HepG2 (cell line): Measurements from ENCODE around the gene HTRA1. TPM values are rescaled to one million over a fixed set of nuclear protein-coding genes. Genes with fewer than 3 reads are reported as not detected.

Source experiments
- ATAC-seq: fragments of 200-7000 bp; cut with Tn5 transposase; 3 replicates; pipeline ENCODE4 v1.9.1; 2020; ENCODE audit warnings: mild to moderate bottlenecking, moderate library complexity
- BruUV-seq: library from RNA; stranded (reverse); fragments of 400-500 nt; replicated peaks from 2 replicates; lab custom pipeline; 2021; lab: Mats Ljungman, UMichigan
- CTCF ChIA-PET: fragments of 300-600 bp; formaldehyde crosslinking; extraction: SDS; loops from one replicate; lab custom pipeline; 2021; ENCODE audit warnings: low total read pairs, inconsistent platforms, low intra/inter-chr PET ratio; lab: Yijun Ruan, JAX
- POLR2A ChIA-PET: fragments of 350-600 bp; sonication (Branson Sonifier 250); formaldehyde crosslinking; loops from one replicate; lab custom pipeline; 2020; ENCODE audit warnings: antibody characterized with exemption, inconsistent platforms; lab: Yijun Ruan, JAX
- DNase-seq: peaks from one replicate; pipeline ENCODE4 v3.0.0-alpha.2; 2015; ENCODE audit warnings: low spot score
- FAIRE-seq: peaks from 3 replicates; lab custom pipeline; 2011; peaks lifted over from hg19 to GRCh38; lab: Jason Lieb, UNC
- H2AFZ ChIP-seq: one replicate; pipeline ENCODE4 v1.6.1; 2011; ENCODE audit warnings: low read length, inconsistent platforms
- H3K27ac ChIP-seq: fragments of 300-600 bp; 3 replicates; pipeline ENCODE4 v1.8.0; 2011; ENCODE audit warnings: mixed run types, mild to moderate bottlenecking, mixed read lengths, low read length, inconsistent platforms; ENCODE audit not compliant: insufficient read depth; ENCODE audit errors: extremely low read length
- H3K27me3 ChIP-seq, 2 experiments: fragments of 200-600 bp in 1 of 2; 2 replicates in 1 of 2; 3 replicates in 1 of 2; pipeline versions ENCODE4 v1.6.0 to v1.8.0; 2011; ENCODE audit warnings: low read length in 2 of 2, mild to moderate bottlenecking in 2 of 2, moderate library complexity in 2 of 2, inconsistent platforms in 1 of 2; ENCODE audit not compliant: insufficient read depth in 2 of 2, control insufficient read depth in 1 of 2
- H3K36me3 ChIP-seq, 2 experiments: fragments of 200-600 bp in 1 of 2; replicated peaks in 1 of 2; 2 replicates in 1 of 2; 3 replicates in 1 of 2; pipeline versions ENCODE4 v1.5.1 to v1.8.0; 2011; ENCODE audit warnings: low read length in 2 of 2, inconsistent platforms in 1 of 2; ENCODE audit not compliant: insufficient read depth in 2 of 2, control insufficient read depth in 1 of 2
- H3K4me1 ChIP-seq: 2 replicates; pipeline ENCODE4 v1.5.1; 2012; ENCODE audit warnings: low read length, inconsistent platforms; ENCODE audit not compliant: insufficient read depth
- H3K4me2 ChIP-seq: 2 replicates; pipeline ENCODE4 v1.6.0; 2011; ENCODE audit warnings: low read depth, low read length, inconsistent platforms
- H3K4me3 ChIP-seq, 3 experiments: fragments of 200-600 bp in 1 of 3; sonication (generic), shearing (Covaris generic) in 1 of 3; replicated peaks in 1 of 3; 2 replicates each; pipeline ENCODE4 v1.5.1; 2011 to 2016; ENCODE audit warnings: low read length in 3 of 3, inconsistent platforms in 2 of 3, low read depth in 2 of 3, mild to moderate bottlenecking in 2 of 3, control low read depth in 1 of 3, mixed read lengths in 1 of 3; ENCODE audit not compliant: insufficient read depth in 1 of 3
- H3K79me2 ChIP-seq: one replicate; pipeline ENCODE4 v1.6.1; 2011; ENCODE audit warnings: low read length, inconsistent platforms; ENCODE audit not compliant: insufficient read depth
- H3K9ac ChIP-seq: 2 replicates; pipeline ENCODE4 v1.6.0; 2011; ENCODE audit warnings: mild to moderate bottlenecking, low read depth, low read length, inconsistent platforms; ENCODE audit not compliant: insufficient read depth
- H3K9me3 ChIP-seq: 2 replicates; pipeline ENCODE4 v1.5.1; 2012; ENCODE audit warnings: mild to moderate bottlenecking, low read length
- H4K20me1 ChIP-seq: 2 replicates; pipeline ENCODE4 v1.6.0; 2011; ENCODE audit warnings: inconsistent platforms, mild to moderate bottlenecking, low read length, moderate library complexity; ENCODE audit not compliant: insufficient read depth
- STAG1 ChIP-seq: sonication (generic); formaldehyde crosslinking; IDR thresholded peaks from 2 replicates; pipeline ENCODE4 v1.4.0; 2020; ENCODE audit warnings: missing genetic modification reagents
- ZNF75D ChIP-seq: sonication (generic); formaldehyde crosslinking; IDR thresholded peaks from 2 replicates; pipeline ENCODE4 v1.8.1; 2023; ENCODE audit warnings: missing genetic modification reagents, mild to moderate bottlenecking, borderline replicate concordance
- WGBS: methylation state at CpG from one replicate; pipeline ENCODE4 v1.1.6; 2017; ENCODE audit warnings: low lambda C conversion rate; 5-methylcytosine and 5-hydroxymethylcytosine counted together
- in situ Hi-C: cut with HindIII; loops from 2 replicates; pipeline ENCODE4 v1.10.0; 2017; ENCODE audit warnings: low pct_unique_long_range_greater_than_20kb; ENCODE audit not compliant: extremely low pct_ligation_motif_present
- intact Hi-C: fragments of 100-400 bp; cut with micrococcal nuclease; formaldehyde crosslinking; loops from one replicate; pipeline ENCODE4 v1.10.0; 2022; ENCODE audit not compliant: unreplicated experiment
- polyA plus RNA-seq, 8 experiments: library from polyadenylated mRNA; depleted of rRNA in 3 of 8; stranded (reverse) in 7 of 8; unstranded in 1 of 8; fragments of >200 nt; fragmentation: Illumina TruSeq in 4 of 8; extraction: Trizol in 4 of 8; gene quantifications; 2 replicates each; pipeline versions ENCODE4 v1.2.1 to v1.2.3, GENCODE V29; 2011 to 2016; ENCODE audit warnings: low read depth in 4 of 8, missing spikeins in 1 of 8, mixed read lengths in 1 of 8; ENCODE audit not compliant: insufficient read depth in 1 of 8
- total RNA-seq, 5 experiments: library from RNA; depleted of rRNA; stranded (reverse); fragments of >200 nt; fragmentation: Illumina TruSeq; extraction: Trizol; gene quantifications; 2 replicates each; pipeline ENCODE4 v1.2.3, GENCODE V29; 2016; ENCODE audit warnings: low read depth in 1 of 5
- TF ChIP-seq, protein P1 (sequence below): sonication (generic); formaldehyde crosslinking; conservative IDR thresholded peaks from 2 replicates; pipeline ENCODE4 v1.4.0; 2020; ENCODE audit warnings: missing genetic modification reagents
- TF ChIP-seq, protein P2 (sequence below), 2 experiments: sonication (generic) in 1 of 2; formaldehyde crosslinking in 1 of 2; IDR thresholded peaks; 2 replicates each; pipeline versions ENCODE4 v1.5.1 to v1.6.1; 2011 to 2020; ENCODE audit warnings: borderline replicate concordance in 1 of 2, low read depth in 1 of 2, low read length in 1 of 2, mild to moderate bottlenecking in 1 of 2, missing genetic modification reagents in 1 of 2, moderate library complexity in 1 of 2

The HTRA1 gene
- total and polyA plus RNA-seq, 2 of the 13 experiments (the other 11 are each of a cell fraction or from before 2014, with no cell fraction given), result 0.11 to 0.40 TPM

DNA sequence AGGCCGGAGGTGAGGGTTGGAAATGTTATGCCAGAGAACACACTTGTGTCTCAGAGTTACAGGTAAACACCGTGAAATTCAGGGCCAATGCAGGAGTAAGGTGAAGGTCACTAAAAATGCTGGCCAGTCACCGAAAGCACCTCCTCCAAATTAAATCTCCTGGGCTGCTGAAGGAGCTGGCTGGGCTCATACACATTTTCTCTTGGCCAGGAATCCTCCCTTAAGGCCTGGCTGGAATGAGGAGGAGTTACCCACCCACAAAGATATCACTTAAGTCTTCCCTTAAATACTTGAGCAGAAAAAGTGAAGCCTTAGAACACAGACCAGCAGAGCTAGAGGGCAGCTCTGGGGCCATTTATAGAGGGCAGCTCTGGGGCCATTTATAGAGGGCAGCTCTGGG lies 46.3 kb downstream of the HTRA1 start:
- intact Hi-C loops (no loop called here), in situ Hi-C loops (no loop called here)
- ATAC-seq (no peak), DNase-seq (no peak), FAIRE-seq (no peak)
- H3K4me1 ChIP-seq, result no peaks in the 10 kb centered on the region
- no peaks in the 10 kb centered on the region for H3K36me3 ChIP-seq
- no peak overlapping the region for H3K4me2 ChIP-seq
- no peaks in the 10 kb centered on the region for H3K79me2 ChIP-seq
- no peaks in the 10 kb centered on the region for H3K9me3 ChIP-seq
- no peak overlapping the region for H3K9ac ChIP-seq
- no peak overlapping the region for H3K4me3 ChIP-seq
- POLR2A ChIA-PET, result no interaction called here
- H2AFZ ChIP-seq, result no peak overlapping the region
- CTCF ChIA-PET, result no interaction called here
- 39% methylated on average over 3 of the region's 3 CpGs for WGBS
- peaks cover 5 to 35% of the 10 kb centered on the region in 2 experiments; a peak in 4 of 5 replicates for H3K27me3 ChIP-seq
- H4K20me1 ChIP-seq, result no peaks in the 10 kb centered on the region
- TF ChIP-seq, protein P1, sequence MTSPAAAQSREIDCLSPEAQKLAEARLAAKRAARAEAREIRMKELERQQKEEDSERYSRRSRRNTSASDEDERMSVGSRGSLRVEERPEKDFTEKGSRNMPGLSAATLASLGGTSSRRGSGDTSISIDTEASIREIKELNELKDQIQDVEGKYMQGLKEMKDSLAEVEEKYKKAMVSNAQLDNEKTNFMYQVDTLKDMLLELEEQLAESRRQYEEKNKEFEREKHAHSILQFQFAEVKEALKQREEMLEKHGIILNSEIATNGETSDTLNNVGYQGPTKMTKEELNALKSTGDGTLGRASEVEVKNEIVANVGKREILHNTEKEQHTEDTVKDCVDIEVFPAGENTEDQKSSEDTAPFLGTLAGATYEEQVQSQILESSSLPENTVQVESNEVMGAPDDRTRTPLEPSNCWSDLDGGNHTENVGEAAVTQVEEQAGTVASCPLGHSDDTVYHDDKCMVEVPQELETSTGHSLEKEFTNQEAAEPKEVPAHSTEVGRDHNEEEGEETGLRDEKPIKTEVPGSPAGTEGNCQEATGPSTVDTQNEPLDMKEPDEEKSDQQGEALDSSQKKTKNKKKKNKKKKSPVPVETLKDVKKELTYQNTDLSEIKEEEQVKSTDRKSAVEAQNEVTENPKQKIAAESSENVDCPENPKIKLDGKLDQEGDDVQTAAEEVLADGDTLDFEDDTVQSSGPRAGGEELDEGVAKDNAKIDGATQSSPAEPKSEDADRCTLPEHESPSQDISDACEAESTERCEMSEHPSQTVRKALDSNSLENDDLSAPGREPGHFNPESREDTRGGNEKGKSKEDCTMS (CRISPR knock-in tag), result no peak
- TF ChIP-seq STAG1 (CRISPR knock-in tag) (no peak), ZNF75D (no peak)
- TF ChIP-seq, protein P2, sequence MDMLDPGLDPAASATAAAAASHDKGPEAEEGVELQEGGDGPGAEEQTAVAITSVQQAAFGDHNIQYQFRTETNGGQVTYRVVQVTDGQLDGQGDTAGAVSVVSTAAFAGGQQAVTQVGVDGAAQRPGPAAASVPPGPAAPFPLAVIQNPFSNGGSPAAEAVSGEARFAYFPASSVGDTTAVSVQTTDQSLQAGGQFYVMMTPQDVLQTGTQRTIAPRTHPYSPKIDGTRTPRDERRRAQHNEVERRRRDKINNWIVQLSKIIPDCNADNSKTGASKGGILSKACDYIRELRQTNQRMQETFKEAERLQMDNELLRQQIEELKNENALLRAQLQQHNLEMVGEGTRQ (IDR thresholded peaks at IDR 0.05; ENCODE audit: low read depth, low read length), result no peak
- TF ChIP-seq, protein P2 (CRISPR knock-in tag; IDR thresholded peaks at IDR 0.05; ENCODE audit: borderline replicate concordance), result no peak
- BruUV-seq, result no TSS peak
- H3K27ac ChIP-seq, result no peak overlapping the region
